Neural cell (in vitro differentiated cells): ENCODE data around the gene SETX.

Experiments
- CTCF ChIP-seq: fragments of 450-650 bp; IDR thresholded peaks from 2 replicates; pipeline ENCODE4 v1.5.1; 2014; ENCODE audit warnings: antibody characterized with exemption, mild to moderate bottlenecking, moderate library complexity; ENCODE audit not compliant: poor library complexity, severe bottlenecking
- EP300 ChIP-seq: fragments of 450-650 bp; conservative IDR thresholded peaks from 2 replicates; pipeline ENCODE4 v1.6.1; 2014; ENCODE audit warnings: antibody characterized with exemption, mild to moderate bottlenecking, moderate library complexity; ENCODE audit not compliant: poor library complexity, severe bottlenecking
- EZH2 ChIP-seq: fragments of 200-600, 300-800 bp; shearing (Covaris generic), sonication (generic); IDR thresholded peaks from 2 replicates; pipeline ENCODE4 v1.6.1; 2014; ENCODE audit warnings: antibody characterized with exemption, low read length, borderline replicate concordance, mild to moderate bottlenecking; ENCODE audit not compliant: insufficient read depth, poor library complexity, severe bottlenecking
- MXI1 ChIP-seq: fragments of 450-650 bp; conservative IDR thresholded peaks from 2 replicates; pipeline ENCODE4 v1.6.1; 2014; ENCODE audit warnings: antibody characterized with exemption, mild to moderate bottlenecking; ENCODE audit not compliant: poor library complexity, severe bottlenecking
- POLR2AphosphoS5 ChIP-seq: IDR thresholded peaks from 2 replicates; pipeline ENCODE4 v1.6.1; 2012
- RAD21 ChIP-seq: fragments of 450-650 bp; conservative IDR thresholded peaks from 2 replicates; pipeline ENCODE4 v1.6.1; 2014; ENCODE audit warnings: antibody characterized with exemption, mild to moderate bottlenecking, moderate library complexity
- TAF1 ChIP-seq: IDR thresholded peaks from 2 replicates; pipeline ENCODE4 v1.6.1; 2012; ENCODE audit warnings: low read depth
- TF ChIP-seq, protein P1 (sequence below): IDR thresholded peaks from 2 replicates; pipeline ENCODE4 v1.6.1; 2012; ENCODE audit warnings: borderline replicate concordance

DNA sequence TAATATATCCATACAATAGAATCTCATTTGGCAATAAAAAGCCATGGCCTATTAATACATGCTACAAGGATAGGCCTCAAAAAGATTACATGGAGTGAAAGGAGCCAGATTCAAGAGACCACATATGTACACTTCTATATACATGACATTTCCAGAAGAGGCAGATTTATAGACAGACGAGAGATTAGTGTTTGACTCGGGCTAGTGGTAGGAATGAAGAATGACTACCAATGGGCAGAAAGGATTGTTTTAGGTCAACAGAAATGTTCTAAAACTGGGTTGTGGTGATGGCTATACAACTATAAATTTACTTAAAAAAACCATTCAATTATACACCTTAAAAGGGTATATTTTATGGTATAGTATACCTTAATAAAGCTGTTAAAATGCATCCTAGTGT, 41.9 kb downstream of the SETX start:
- TF ChIP-seq RAD21 (no peak), CTCF (no peak), EP300 (no peak), POLR2AphosphoS5 (no peak), EZH2 (no peak), MXI1 (no peak), TAF1 (no peak)
- TF ChIP-seq, protein P1, sequence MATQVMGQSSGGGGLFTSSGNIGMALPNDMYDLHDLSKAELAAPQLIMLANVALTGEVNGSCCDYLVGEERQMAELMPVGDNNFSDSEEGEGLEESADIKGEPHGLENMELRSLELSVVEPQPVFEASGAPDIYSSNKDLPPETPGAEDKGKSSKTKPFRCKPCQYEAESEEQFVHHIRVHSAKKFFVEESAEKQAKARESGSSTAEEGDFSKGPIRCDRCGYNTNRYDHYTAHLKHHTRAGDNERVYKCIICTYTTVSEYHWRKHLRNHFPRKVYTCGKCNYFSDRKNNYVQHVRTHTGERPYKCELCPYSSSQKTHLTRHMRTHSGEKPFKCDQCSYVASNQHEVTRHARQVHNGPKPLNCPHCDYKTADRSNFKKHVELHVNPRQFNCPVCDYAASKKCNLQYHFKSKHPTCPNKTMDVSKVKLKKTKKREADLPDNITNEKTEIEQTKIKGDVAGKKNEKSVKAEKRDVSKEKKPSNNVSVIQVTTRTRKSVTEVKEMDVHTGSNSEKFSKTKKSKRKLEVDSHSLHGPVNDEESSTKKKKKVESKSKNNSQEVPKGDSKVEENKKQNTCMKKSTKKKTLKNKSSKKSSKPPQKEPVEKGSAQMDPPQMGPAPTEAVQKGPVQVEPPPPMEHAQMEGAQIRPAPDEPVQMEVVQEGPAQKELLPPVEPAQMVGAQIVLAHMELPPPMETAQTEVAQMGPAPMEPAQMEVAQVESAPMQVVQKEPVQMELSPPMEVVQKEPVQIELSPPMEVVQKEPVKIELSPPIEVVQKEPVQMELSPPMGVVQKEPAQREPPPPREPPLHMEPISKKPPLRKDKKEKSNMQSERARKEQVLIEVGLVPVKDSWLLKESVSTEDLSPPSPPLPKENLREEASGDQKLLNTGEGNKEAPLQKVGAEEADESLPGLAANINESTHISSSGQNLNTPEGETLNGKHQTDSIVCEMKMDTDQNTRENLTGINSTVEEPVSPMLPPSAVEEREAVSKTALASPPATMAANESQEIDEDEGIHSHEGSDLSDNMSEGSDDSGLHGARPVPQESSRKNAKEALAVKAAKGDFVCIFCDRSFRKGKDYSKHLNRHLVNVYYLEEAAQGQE = no peak
